MM.1S (cell line): ENCODE data around the gene TNFRSF1A.

Source experiments
- CTCF ChIP-seq: fragments of 300-600 bp; sonication (generic); IDR thresholded peaks from 2 replicates; pipeline ENCODE4 v1.5.1; 2016; ENCODE audit warnings: antibody characterized with exemption, low read length, mixed read lengths
- EZH2 ChIP-seq: fragments of 300-600 bp; sonication (generic); optimal IDR thresholded peaks from 2 replicates; pipeline ENCODE3; 2017; ENCODE audit warnings: low read depth, mild to moderate bottlenecking, antibody characterized with exemption, low read length, mixed read lengths
- EZH2phosphoT487 ChIP-seq: fragments of 300-600 bp; sonication (generic); IDR thresholded peaks from 2 replicates; pipeline ENCODE4 v1.6.1; 2018; ENCODE audit warnings: antibody characterized with exemption, low read length

- TF ChIP-seq CTCF (no peak), EZH2 (no peak), EZH2phosphoT487 (no peak)
Observed at GRCh38 chr12:6336889-6337853, 4.7 kb downstream of the TNFRSF1A start.
